ENCODE data around the gene PRPF31. TPM values are rescaled to one million over a fixed set of nuclear protein-coding genes. Genes with fewer than 3 reads are reported as not detected.

The PRPF31 gene
- total and polyA plus RNA-seq, 2 of the 13 experiments (the other 11 are each of a cell fraction or from before 2014, with no cell fraction given) = 23.8 to 63.8 TPM

DNA sequence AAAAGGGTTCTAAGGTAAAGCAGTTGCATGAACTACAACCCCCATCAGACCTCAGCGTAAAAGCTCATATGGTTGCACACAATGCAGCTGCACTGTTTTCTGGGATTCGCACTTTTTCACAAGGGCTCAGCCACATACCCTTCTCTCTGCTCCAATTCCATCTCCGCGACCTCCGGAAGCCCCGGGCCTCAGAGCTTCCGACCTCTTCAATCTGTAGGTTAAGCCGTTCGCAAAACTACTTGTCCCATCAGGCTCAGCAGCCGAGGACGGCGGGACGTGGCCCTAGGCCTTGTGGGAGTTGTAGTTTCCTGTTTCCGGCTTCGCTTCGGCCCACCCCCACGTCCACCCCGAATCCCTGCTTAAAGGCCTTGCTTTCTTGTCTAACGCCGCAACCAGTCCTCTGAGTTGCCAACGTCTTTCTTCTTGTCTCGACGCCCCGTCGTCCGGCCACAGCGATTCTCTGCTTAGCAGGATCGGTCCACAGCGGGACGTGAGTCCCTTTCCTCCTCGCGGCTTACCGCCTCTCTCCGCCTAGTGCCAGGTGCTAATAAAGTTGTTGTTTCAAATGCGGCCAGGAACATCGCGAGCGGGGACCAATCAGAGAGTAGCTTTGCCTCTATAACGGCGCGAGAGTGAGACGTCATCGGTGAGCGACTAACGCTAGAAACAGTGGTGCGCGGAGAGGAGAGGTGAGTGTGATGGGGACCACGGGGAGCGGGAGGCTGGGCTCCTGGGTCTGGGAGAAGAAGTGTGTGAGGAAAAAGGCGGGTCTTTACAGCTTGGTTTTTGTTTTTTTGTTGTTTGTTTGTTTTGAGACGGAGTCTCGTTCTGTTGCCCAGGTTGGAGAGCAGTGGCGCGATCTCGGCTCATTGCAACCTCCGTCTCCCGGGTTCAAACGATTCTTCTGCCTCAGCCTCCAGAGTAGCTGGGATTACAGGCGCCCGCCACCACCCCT, at the start of gene PRPF31, which contains the start of gene TFPT (continued):
- TF ChIP-seq, protein P1, sequence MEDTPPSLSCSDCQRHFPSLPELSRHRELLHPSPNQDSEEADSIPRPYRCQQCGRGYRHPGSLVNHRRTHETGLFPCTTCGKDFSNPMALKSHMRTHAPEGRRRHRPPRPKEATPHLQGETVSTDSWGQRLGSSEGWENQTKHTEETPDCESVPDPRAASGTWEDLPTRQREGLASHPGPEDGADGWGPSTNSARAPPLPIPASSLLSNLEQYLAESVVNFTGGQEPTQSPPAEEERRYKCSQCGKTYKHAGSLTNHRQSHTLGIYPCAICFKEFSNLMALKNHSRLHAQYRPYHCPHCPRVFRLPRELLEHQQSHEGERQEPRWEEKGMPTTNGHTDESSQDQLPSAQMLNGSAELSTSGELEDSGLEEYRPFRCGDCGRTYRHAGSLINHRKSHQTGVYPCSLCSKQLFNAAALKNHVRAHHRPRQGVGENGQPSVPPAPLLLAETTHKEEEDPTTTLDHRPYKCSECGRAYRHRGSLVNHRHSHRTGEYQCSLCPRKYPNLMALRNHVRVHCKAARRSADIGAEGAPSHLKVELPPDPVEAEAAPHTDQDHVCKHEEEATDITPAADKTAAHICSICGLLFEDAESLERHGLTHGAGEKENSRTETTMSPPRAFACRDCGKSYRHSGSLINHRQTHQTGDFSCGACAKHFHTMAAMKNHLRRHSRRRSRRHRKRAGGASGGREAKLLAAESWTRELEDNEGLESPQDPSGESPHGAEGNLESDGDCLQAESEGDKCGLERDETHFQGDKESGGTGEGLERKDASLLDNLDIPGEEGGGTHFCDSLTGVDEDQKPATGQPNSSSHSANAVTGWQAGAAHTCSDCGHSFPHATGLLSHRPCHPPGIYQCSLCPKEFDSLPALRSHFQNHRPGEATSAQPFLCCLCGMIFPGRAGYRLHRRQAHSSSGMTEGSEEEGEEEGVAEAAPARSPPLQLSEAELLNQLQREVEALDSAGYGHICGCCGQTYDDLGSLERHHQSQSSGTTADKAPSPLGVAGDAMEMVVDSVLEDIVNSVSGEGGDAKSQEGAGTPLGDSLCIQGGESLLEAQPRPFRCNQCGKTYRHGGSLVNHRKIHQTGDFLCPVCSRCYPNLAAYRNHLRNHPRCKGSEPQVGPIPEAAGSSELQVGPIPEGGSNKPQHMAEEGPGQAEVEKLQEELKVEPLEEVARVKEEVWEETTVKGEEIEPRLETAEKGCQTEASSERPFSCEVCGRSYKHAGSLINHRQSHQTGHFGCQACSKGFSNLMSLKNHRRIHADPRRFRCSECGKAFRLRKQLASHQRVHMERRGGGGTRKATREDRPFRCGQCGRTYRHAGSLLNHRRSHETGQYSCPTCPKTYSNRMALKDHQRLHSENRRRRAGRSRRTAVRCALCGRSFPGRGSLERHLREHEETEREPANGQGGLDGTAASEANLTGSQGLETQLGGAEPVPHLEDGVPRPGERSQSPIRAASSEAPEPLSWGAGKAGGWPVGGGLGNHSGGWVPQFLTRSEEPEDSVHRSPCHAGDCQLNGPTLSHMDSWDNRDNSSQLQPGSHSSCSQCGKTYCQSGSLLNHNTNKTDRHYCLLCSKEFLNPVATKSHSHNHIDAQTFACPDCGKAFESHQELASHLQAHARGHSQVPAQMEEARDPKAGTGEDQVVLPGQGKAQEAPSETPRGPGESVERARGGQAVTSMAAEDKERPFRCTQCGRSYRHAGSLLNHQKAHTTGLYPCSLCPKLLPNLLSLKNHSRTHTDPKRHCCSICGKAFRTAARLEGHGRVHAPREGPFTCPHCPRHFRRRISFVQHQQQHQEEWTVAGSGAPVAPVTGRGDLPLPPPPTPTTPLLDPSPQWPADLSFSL (CRISPR knock-in tag; IDR thresholded peaks at IDR 0.05) = no peak
- TF ChIP-seq, protein P2, sequence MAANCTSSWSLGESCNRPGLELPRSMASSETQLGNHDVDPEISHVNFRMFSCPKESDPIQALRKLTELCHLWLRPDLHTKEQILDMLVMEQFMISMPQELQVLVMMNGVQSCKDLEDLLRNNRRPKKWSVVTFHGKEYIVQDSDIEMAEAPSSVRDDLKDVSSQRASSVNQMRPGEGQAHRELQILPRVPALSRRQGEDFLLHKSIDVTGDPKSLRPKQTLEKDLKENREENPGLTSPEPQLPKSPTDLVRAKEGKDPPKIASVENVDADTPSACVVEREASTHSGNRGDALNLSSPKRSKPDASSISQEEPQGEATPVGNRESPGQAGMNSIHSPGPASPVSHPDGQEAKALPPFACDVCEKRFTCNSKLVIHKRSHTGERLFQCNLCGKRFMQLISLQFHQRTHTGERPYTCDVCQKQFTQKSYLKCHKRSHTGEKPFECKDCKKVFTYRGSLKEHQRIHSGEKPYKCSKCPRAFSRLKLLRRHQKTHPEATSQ (CRISPR knock-in tag; IDR thresholded peaks at IDR 0.05; ENCODE audit: borderline replicate concordance) = no peak
- TF ChIP-seq CBX1 (IDR thresholded peaks at IDR 0.05; ENCODE audit: low read depth) (peak; percentile 77), CREM (IDR thresholded peaks at IDR 0.05) (peak; percentile 100), CREM (CRISPR knock-in tag; IDR thresholded peaks at IDR 0.05) (peak; percentile 94), ATF7 (IDR thresholded peaks at IDR 0.05) (no peak), ATF7 (CRISPR knock-in tag; IDR thresholded peaks at IDR 0.05) (peak; percentile 60), ZNF615 (CRISPR knock-in tag; IDR thresholded peaks at IDR 0.05; ENCODE audit: borderline replicate concordance) (no peak), IRX3 (CRISPR knock-in tag; IDR thresholded peaks at IDR 0.05; ENCODE audit: borderline replicate concordance, low read depth) (no peak), TP53 (CRISPR knock-in tag; conservative IDR thresholded peaks at IDR 0.05) (0 out of 2 replicates have a peak, but pooled peaks have one; percentile 66), ZFP62 (CRISPR knock-in tag; IDR thresholded peaks at IDR 0.05) (no peak; the same call in 1 of the 2 replicates), ZNF253 (CRISPR knock-in tag; IDR thresholded peaks at IDR 0.05; ENCODE audit: borderline replicate concordance) (0 out of 2 replicates have a peak, but pooled peaks have one; percentile 23), ZNF768 (CRISPR knock-in tag; IDR thresholded peaks at IDR 0.05) (peak; percentile 57; the same call in 1 of the 2 replicates), HOXA5 (CRISPR knock-in tag; IDR thresholded peaks at IDR 0.05) (peak; percentile 39), PAF1 (CRISPR knock-in tag; IDR thresholded peaks at IDR 0.05) (no peak), ZNF496 (CRISPR knock-in tag; IDR thresholded peaks at IDR 0.05; ENCODE audit: insufficient replicate concordance) (no peak), PTBP1 (IDR thresholded peaks at IDR 0.05; ENCODE audit: low read depth, low read length, poor library complexity, severe bottlenecking) (no peak)
- TF ChIP-seq, protein P3, sequence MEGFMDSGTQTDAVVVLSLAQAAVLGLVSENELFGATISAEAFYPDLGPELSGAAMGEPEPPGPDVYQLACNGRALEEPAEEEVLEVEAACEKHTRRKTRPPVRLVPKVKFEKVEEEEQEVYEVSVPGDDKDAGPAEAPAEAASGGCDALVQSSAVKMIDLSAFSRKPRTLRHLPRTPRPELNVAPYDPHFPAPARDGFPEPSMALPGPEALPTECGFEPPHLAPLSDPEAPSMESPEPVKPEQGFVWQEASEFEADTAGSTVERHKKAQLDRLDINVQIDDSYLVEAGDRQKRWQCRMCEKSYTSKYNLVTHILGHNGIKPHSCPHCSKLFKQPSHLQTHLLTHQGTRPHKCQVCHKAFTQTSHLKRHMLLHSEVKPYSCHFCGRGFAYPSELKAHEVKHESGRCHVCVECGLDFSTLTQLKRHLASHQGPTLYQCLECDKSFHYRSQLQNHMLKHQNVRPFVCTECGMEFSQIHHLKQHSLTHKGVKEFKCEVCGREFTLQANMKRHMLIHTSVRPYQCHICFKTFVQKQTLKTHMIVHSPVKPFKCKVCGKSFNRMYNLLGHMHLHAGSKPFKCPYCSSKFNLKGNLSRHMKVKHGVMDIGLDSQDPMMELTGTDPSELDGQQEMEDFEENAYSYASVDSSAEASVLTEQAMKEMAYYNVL (CRISPR knock-in tag; IDR thresholded peaks at IDR 0.05; ENCODE audit: borderline replicate concordance) = no peak
